ENCODE results near the gene DMRTB1.

DNA sequence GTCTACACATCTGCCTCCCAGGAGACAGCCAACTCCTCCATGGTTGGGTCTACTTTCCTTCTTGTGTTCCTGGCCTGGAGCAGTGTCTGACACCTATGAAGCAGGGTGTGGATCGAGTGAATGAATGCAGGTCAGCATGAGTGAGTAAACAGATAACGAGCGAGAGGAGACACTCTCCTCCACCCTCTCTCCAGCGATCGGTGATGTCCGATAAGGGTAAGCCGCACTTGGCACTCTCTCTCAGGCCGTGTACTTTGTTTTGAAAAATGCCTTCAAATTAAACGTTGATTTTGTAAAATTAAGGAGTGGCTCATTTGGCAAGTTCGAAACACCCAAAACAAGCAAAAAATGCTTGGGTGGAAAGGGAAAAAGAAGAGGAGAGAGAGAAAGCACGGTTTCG lies 43.8 kb upstream of the DMRTB1 start:
- TF ChIP-seq POLR2A (IDR thresholded peaks at IDR 0.05; ENCODE audit: low read depth, low read length) (no peak), POLR2AphosphoS5 (IDR thresholded peaks at IDR 0.05; ENCODE audit: low read depth, low read length) (no peak)

Measured in GM12892 (cell line).